ENCODE measurements around the gene TRIM25. TPM values are rescaled to one million over a fixed set of nuclear protein-coding genes. Genes with fewer than 3 reads are reported as not detected.

The TRIM25 gene
- total RNA-seq, 1 donor from 2014 or later = 70.0 TPM

- no peak for DNase-seq (ENCODE audit: extremely low spot score in 2 of 2)
- Histone ChIP-seq H3K4me1 (peaks cover 42% of the 10 kb centered on the region), H3K27ac (peak overlapping the region; percentile 77), H3K9me3 (no peaks in the 10 kb centered on the region), H3K27me3 (no peaks in the 10 kb centered on the region), H3K36me3 (peaks cover 3 to 55% of the 10 kb centered on the region in 2 donors), H3K4me3 (no peak overlapping the region)
- TF ChIP-seq POLR2A (IDR thresholded peaks at IDR 0.05) (no peak), POLR2AphosphoS5 (IDR thresholded peaks at IDR 0.05; ENCODE audit: insufficient read depth in 1 of 2, low read depth in 1 of 2) (no peak), CTCF (IDR thresholded peaks at IDR 0.05) (no peak)
- intact Hi-C loops (cut with DNase I) = no loop called here
Observed at GRCh38 chr17:56890390-56890789, 23.5 kb downstream of the TRIM25 start.

GRCh38 chr17:56887552-56888467, 26.0 kb downstream of the TRIM25 start:
- peaks cover 31% of the 10 kb centered on the region for H3K4me1 ChIP-seq
- H3K4me3 ChIP-seq = no peak overlapping the region
- no peaks in the 10 kb centered on the region for H3K27me3 ChIP-seq
- intact Hi-C loops (cut with DNase I) = no loop called here
- H3K36me3 ChIP-seq = peaks cover 3 to 29% of the 10 kb centered on the region in 2 donors
- no peak for DNase-seq (ENCODE audit: extremely low spot score in 2 of 2)
- H3K27ac ChIP-seq = no peak overlapping the region
- TF ChIP-seq POLR2AphosphoS5 (IDR thresholded peaks at IDR 0.05; ENCODE audit: insufficient read depth in 1 of 2, low read depth in 1 of 2) = no peak
- TF ChIP-seq CTCF (IDR thresholded peaks at IDR 0.05) = no peak
- no peak for TF ChIP-seq POLR2A (IDR thresholded peaks at IDR 0.05)
- no peaks in the 10 kb centered on the region for H3K9me3 ChIP-seq

GRCh38 chr17:56887105-56887504, 26.7 kb downstream of the TRIM25 start:
- intact Hi-C loops (cut with DNase I) = no loop called here
- H3K4me1 ChIP-seq = peaks cover 26% of the 10 kb centered on the region
- H3K9me3 ChIP-seq = no peaks in the 10 kb centered on the region
- TF ChIP-seq POLR2AphosphoS5 (IDR thresholded peaks at IDR 0.05; ENCODE audit: insufficient read depth in 1 of 2, low read depth in 1 of 2) (no peak), POLR2A (IDR thresholded peaks at IDR 0.05) (no peak), CTCF (IDR thresholded peaks at IDR 0.05) (no peak)
- DNase-seq (ENCODE audit: extremely low spot score in 2 of 2) = no peak
- H3K27me3 ChIP-seq = no peaks in the 10 kb centered on the region
- peaks cover 0 to 26% of the 10 kb centered on the region in 2 donors for H3K36me3 ChIP-seq
- no peak overlapping the region for H3K27ac ChIP-seq
- no peak overlapping the region for H3K4me3 ChIP-seq

GRCh38 chr17:56886288-56886731, 27.5 kb downstream of the TRIM25 start:
- no peak overlapping the region for H3K27ac ChIP-seq
- DNase-seq (ENCODE audit: extremely low spot score in 2 of 2) = no peak
- TF ChIP-seq POLR2A (IDR thresholded peaks at IDR 0.05) = no peak
- no peak for TF ChIP-seq POLR2AphosphoS5 (IDR thresholded peaks at IDR 0.05; ENCODE audit: insufficient read depth in 1 of 2, low read depth in 1 of 2)
- TF ChIP-seq CTCF (IDR thresholded peaks at IDR 0.05) = no peak
- H3K36me3 ChIP-seq = peaks cover 0 to 18% of the 10 kb centered on the region in 2 donors
- H3K4me3 ChIP-seq = no peak overlapping the region
- no peaks in the 10 kb centered on the region for H3K9me3 ChIP-seq
- intact Hi-C loops (cut with DNase I) = no loop called here
- peaks cover 18% of the 10 kb centered on the region for H3K4me1 ChIP-seq
- no peaks in the 10 kb centered on the region for H3K27me3 ChIP-seq

- Histone ChIP-seq H3K27ac (no peak overlapping the region), H3K36me3 (peaks cover 0 to 18% of the 10 kb centered on the region in 2 donors), H3K4me3 (no peak overlapping the region), H3K9me3 (no peaks in the 10 kb centered on the region), H3K4me1 (peaks cover 8% of the 10 kb centered on the region), H3K27me3 (no peaks in the 10 kb centered on the region)
- intact Hi-C loops (cut with DNase I) = no loop called here
- no peak for DNase-seq (ENCODE audit: extremely low spot score in 2 of 2)
- TF ChIP-seq POLR2AphosphoS5 (IDR thresholded peaks at IDR 0.05; ENCODE audit: insufficient read depth in 1 of 2, low read depth in 1 of 2) (no peak), CTCF (IDR thresholded peaks at IDR 0.05) (no peak), POLR2A (IDR thresholded peaks at IDR 0.05) (no peak)
Observed at GRCh38 chr17:56885312-56885657, 28.6 kb downstream of the TRIM25 start.

All from vagina (tissue), 2 donors.